IPS DF 4.7 (cell line): Measurements from ENCODE around the gene FGF7.
"Not testable (repeated sequence)": the region's sequence is repeated elsewhere in the genome, so short reads cannot be mapped to it uniquely, and the experiment has no call there.

Source experiments
- DNase-seq: peaks from one replicate; pipeline ENCODE4 v3.0.0-alpha.2; 2013; ENCODE audit warnings: low spot score; ENCODE audit errors: extremely low read depth

The FGF7 gene

DNA sequence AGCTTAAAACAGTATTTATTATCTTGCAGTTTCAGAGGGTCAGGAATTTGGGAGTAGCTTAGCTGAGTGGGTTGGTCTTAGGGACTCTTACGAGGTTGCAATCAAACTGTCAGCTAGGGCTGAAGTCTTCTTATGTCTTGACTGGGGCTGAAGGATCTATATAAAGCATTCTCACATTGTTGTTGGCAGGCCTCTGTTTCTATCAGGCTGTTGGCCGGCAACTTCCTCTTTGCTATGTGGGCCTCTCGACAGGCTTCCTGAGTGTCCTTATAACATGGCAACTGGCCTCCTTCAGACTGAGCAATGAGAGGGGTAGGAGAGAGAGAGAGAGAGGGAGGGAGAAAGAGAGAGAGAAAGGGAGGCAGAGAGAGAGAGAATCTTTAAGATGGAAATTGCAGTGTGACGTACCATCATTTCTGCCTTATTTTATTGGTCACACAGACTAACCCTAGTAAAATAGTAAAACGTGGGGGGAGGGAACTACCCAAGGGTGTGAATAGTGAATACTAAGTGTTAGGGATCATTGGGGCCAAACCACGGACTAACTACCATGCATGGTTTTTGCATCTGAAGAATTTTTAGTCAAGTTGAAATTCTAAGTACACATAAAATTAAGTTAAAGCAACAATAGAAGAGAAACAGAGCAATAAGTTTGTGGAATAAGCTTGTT is 16.1 kb downstream of the FGF7 start:
- no peak for DNase-seq

- no peak for DNase-seq
These were observed 16.8 kb downstream of the FGF7 start for GRCh38 chr15:49439678-49440395.

GRCh38 chr15:49441356-49441755 is 18.3 kb downstream of the FGF7 start:
- DNase-seq: no peak

DNA sequence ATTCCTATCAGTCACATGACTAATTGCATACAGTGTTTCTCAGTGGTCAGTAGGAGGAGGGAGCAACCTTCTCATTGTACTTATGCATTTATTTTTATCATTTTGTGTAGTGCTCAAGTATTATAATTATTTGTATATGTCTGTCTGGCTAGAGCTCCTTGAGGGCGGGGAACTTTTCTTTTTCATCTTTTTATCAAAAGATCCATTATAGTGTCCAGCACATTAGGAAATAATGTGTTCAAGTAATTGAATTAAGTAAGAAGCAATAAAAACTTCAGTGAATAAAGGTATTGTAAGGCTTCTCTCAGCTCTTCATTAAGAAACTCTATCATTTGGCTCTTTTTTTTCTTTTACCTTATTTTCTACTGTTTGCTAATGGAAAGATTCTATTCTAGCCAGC is 18.8 kb downstream of the FGF7 start:
- no peak for DNase-seq

DNA sequence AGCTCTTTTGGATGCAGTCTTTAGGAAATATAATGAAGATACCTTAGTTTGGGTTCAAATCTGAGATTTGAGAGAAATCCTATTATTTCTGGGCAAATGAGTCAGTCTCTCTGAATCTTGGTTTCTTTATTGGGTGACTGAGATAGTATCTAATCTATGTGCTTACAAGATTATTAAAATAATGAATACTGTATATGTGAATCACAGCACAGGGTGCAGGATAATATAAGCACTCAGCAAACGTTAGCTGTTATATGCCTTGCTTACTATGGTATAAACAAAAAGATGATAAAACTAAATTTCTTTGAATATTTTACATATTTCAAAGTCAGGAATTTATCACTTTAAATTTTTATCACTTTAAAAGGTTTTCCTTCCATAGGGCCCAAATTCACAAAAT is 29.6 kb downstream of the FGF7 start:
- no peak for DNase-seq

DNA sequence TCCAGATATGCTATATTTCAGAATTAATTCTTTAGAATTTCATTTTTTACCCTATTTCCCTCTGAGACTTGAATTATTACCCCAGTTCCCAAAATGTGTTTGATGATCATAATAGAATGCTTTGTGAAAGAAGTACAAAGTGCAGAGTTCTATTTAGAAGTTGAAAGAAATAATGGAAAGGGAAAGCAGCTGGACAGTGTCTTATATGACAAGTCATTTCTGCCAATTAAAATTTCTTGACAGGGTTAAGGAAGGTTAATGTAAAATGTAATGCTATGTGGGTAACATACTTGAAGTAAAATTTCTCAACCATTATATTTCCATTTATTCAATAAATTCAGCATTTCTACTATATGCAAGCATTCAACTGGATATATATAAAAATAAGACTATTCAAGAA is 33.1 kb downstream of the FGF7 start:
- no peak for DNase-seq

DNA sequence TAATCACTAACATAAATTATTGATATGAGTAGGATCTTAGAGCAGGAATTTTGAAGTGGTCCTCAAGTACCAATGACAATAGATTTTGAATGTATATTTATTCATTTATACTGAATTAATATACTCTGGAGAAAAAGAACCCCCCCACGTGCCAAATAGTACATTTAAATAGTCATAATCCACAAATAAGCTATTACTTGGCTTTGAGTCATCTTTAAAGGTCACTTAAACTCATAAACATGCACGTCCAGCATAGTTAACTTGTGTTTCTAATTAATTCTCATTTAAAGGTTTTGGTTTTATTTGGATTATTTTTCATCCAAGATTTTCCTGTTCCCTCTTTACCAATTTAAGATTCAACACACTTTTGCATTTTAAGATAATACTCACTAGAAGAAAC is 35.1 kb downstream of the FGF7 start:
- DNase-seq: no peak

DNA sequence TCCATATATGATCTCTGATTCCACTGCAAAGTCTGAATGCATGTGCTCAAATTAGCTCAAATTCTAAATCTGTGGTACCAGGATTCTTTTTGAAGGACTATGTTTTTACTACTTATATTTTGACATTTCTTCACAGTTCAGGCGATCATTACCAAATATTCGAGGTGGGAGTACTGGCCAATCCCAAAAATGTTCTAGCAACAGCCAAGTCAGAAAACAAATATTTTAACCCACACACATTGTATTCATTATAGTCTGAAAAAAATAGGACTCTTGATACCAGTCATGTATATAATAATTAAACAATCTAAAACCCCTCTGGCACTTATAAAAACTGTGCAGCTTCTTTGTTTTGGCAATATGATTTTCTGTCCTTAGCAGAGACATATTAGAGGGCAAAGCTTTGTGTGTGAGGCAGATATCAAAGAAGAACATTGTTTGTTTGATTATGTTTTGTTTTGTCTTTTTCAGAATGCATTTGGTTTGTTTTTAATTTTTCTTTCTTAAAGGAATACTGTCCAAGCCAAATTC is 37.4 kb downstream of the FGF7 start:
- DNase-seq: no peak

DNA sequence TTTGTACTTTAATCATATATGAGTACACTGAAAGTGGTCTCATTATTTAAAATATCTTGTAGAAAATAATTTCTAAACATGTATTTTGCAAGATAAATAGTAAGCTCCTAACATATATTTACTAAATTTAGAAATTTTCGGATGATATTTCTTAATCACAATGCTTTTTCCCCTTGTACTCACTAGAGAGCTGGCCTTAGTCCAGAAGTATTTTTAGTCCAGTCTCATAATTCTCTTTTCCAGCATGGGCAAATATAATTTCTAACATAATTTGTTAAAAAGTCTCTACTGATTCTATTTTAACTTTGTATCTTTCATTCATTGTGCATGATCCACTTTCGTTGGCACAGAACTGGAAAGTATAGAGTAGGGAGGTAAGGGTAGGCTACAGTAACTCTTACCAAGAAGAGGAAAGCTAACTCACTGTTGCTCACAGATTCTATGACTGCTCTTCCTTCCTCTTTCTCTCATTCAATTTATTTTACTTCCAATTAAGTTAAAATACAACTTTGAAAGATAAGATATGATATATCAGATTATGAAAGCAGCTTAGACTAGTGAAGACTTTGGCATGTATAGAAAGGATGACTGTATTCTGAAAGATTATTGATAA is 39.3 kb downstream of the FGF7 start:
- no peak for DNase-seq

DNA sequence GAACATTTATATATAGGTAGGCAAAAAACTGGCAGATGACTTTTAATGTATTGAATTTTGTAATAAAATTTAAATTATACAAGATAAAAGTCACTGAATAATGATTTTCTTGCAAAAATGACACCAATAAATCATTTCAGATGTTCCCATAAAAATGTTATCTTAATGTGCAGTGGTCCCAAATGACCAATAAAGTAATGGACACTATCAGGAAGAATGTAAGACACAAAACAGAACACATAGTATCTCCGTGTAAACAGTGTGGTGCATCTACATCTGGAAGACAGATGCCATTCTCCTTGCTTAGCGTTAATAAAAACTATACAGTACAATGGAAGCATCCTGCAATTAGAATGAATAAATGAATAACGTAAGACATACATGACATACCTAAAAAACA is 41.5 kb downstream of the FGF7 start:
- DNase-seq: no peak

DNA sequence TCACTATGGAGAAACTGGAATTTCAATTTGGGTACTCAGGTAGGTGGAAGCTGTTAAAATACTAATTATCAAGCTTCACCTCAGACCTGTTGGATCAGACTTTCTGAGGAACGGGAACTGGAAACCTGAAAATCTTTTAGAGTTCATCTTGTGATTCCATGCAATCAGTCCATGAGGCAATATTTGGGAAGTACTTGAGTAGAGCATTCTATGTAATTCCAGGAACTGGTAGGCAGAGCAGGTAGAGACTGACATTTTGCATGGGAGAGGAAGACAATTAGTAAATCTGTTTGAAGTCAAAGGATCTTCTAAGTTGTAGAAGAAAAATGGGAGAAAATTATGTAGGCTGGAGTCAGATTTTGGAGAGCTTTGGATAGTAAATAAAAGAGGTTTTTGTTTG is 43.1 kb downstream of the FGF7 start:
- DNase-seq: no peak

- DNase-seq: no peak
These were observed 44.9 kb downstream of the FGF7 start for GRCh38 chr15:49467746-49468480.

DNA sequence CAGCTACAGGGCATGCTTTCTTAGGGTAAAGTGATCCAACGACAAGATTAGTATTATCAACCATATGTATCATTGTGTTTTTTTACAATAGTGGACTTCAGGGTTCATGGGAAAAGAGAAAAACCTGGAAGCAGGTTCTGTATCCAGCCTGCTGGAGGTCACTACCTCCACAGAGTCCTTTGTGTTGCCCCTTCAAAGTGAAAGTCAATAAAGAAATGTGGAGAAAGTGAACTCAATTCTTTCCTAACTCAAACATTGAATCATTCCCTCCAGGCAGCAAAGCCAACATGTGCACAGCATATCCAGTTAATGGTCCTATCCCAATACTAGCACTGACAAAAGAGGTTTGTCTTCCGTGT is 45.4 kb downstream of the FGF7 start:
- no peak for DNase-seq

DNA sequence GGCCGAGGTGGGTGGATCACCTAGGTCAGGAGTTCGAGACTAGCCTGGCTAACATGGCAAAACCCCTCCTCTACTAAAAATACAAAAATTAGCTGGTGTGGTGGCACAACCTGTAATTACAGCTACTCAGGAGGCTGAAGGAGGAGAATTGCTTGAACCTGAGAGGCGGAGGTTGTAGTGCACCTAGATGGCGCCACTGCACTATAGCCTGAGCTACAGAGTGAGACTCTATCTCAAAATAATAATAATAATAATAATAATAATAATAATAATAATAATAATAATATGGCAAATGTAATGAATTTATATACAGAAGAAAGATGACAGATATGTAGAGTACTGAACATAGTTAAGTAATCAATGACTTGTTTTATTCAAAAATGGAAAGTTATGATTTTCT is 48.2 kb downstream of the FGF7 start:
- peak; percentile 3 for DNase-seq

DNA sequence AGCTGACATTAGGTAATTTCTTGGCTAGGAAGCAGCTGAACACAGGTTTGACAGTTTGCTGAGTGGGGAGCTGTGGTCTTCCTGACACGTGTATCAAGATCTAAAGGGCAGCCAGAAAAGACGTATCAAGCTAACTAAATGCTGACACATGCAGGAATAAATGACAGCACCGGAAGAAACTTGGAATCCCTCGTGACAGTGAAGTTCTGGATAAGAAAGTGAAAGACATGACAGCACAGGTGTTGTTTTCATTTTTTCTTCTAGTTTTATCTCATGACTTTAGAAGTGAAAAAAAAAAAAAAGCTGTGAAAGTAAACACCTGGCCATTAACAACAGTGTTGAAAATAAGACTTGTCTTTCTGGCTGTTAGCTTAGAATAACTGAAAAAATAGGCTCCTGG is 48.7 kb downstream of the FGF7 start:
- DNase-seq: no peak

DNA sequence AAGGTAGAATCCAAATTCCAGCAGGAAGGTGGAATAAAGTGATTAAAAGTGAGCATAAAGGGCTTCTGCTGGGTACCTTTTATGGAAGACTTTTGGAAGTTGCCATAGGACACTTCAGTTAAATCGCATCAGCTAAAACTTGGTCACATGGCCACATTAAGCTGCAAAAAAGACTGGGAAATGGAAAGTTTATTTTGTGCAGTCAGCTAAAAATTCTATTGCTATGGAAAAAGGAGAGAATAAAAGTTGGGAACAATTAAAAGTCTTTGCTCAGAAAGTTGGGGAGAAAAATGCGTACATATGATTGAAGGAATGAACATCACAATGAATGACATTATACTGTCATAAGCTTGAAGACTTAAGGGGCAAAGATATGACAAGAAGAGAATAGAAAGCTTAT is 49.3 kb downstream of the FGF7 start:
- no peak for DNase-seq

GRCh38 chr15:49473031-49473430 is 50.0 kb downstream of the FGF7 start:
- DNase-seq: no peak

DNA sequence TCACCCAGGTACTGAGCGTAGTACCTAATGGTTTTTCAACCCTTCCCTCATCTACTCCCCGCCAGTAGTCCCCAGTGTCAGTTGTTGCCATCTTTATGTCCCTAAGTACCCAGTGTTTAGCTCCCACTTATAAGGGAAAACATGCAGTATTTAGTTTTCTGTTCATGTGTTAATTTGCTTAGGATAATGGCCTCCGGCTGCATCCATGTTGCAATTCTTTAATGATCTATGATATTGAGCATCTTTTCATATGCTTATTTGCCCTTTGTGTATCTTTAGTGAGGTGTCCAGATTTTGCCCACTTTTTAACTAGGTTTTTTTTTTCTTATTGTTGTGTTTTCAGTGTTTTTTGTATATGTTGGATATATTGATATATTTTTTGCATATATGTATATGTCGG is 55.0 kb downstream of the FGF7 start:
- DNase-seq: not testable (repeated sequence)

- not testable (repeated sequence) for DNase-seq
These were observed 55.9 kb downstream of the FGF7 start for GRCh38 chr15:49478982-49479381.

DNA sequence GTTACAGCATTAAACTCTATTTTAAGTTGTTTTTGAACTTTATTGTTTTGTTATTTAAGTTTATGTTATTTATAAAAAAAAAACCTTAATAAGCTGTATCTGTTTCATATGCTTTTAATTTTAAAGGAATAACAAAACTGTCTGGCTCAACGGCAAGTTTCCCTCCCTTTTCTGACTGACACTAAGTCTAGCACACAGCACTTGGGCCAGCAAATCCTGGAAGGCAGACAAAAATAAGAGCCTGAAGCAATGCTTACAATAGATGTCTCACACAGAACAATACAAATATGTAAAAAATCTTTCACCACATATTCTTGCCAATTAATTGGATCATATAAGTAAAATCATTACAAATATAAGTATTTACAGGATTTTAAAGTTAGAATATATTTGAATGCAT is 62.4 kb downstream of the FGF7 start:
- DNase-seq: not testable (repeated sequence)

- no peak for DNase-seq
These were observed 67.9 kb downstream of the FGF7 start for GRCh38 chr15:49490966-49491365.

DNA sequence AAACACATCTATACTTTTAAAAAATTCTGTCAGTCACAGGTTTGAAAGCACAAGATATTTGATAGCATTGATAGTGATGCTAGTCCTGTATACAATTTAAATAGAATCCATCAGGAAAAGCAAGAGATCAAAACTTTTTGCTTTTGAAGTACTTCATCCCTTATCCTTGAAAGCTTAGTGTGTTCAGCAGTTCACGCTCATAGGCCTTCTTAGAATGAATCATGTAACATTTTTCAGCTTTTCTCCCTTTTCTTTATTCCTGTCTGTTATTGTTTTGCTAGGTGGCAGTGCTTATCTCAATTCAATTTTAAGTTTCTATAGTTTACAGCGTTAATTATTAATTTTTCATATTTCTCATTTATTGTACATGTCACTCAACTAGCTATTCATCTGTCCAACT is 69.1 kb downstream of the FGF7 start:
- DNase-seq: no peak
